ENCODE data around the gene COX5B. TPM values are rescaled to one million over a fixed set of nuclear protein-coding genes. Genes with fewer than 3 reads are reported as not detected.

COX5B gene
- total RNA-seq, 1 experiment from 2014 or later = 298 TPM

DNA sequence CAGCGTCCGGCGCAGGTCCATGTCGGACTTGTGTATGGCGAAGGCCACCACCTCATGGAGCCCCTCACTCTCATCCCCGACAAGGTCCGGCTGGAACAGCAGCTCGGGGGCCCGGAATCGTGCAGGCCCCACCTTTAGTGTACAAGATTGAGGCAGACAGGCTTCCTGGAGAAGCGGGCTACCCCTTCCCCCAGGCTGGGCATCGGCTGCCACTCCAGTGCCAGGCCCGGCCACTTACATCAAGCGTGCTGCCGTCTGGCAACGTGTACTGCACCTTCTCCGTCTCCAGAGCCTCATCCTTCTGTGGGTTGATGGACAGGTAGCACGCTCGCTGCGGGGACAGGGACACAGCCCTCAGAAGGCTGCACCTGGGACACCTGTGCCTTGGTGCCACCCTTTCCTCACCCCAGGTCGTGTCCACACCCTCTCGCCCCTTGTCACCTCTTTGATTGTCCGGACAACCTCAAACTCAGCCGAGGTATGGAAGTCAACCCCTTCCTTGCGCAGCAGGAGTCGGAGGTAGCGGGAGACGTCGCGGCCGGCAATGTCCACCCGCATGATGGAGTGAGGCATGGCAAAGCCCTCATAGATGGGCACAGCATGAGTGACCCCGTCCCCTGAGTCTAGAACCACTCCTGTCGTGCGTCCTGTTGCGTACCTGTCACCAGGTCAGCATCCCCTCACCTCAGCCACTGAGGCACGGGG, 12.3 kb downstream of the COX5B start:
- in situ Hi-C loops (cut with HindIII; ENCODE audit: low pct_unique_long_range_greater_than_20kb, low sequenced_read_pairs) = no loop called here
- DNase-seq (ENCODE audit: low read depth, low spot score) (no peak), ATAC-seq (no peak)
- intact Hi-C loops (cut with micrococcal nuclease; ENCODE audit: unreplicated experiment) = no loop called here
- ChIA-PET CTCF (no interaction called here), POLR2A (no interaction called here)
- no peak overlapping the region for H3K4me3 ChIP-seq (ENCODE audit: low read depth in 2 of 2, low read length in 2 of 2)
- H3K4me1 ChIP-seq (ENCODE audit: control insufficient read depth, insufficient read depth, low read length) = peaks cover 10% of the 10 kb centered on the region
- peaks cover 4% of the 10 kb centered on the region; the same call in 1 of the 2 replicates for H3K9me3 ChIP-seq (ENCODE audit: control insufficient read depth, insufficient read depth, low read depth, low read length)
- no peak overlapping the region for H3K27ac ChIP-seq (ENCODE audit: low read length)
- TF ChIP-seq, protein P1, sequence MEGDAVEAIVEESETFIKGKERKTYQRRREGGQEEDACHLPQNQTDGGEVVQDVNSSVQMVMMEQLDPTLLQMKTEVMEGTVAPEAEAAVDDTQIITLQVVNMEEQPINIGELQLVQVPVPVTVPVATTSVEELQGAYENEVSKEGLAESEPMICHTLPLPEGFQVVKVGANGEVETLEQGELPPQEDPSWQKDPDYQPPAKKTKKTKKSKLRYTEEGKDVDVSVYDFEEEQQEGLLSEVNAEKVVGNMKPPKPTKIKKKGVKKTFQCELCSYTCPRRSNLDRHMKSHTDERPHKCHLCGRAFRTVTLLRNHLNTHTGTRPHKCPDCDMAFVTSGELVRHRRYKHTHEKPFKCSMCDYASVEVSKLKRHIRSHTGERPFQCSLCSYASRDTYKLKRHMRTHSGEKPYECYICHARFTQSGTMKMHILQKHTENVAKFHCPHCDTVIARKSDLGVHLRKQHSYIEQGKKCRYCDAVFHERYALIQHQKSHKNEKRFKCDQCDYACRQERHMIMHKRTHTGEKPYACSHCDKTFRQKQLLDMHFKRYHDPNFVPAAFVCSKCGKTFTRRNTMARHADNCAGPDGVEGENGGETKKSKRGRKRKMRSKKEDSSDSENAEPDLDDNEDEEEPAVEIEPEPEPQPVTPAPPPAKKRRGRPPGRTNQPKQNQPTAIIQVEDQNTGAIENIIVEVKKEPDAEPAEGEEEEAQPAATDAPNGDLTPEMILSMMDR (IDR thresholded peaks at IDR 0.05) = no peak
- TF ChIP-seq SIN3A (IDR thresholded peaks at IDR 0.05; ENCODE audit: borderline replicate concordance, insufficient read depth, low read depth, low read length) (no peak), POLR2AphosphoS5 (IDR thresholded peaks at IDR 0.05; ENCODE audit: low read depth, low read length) (no peak), TCF7L2 (IDR thresholded peaks at IDR 0.05; ENCODE audit: low read depth, low read length) (no peak)
- TF ChIP-seq, protein P2, sequence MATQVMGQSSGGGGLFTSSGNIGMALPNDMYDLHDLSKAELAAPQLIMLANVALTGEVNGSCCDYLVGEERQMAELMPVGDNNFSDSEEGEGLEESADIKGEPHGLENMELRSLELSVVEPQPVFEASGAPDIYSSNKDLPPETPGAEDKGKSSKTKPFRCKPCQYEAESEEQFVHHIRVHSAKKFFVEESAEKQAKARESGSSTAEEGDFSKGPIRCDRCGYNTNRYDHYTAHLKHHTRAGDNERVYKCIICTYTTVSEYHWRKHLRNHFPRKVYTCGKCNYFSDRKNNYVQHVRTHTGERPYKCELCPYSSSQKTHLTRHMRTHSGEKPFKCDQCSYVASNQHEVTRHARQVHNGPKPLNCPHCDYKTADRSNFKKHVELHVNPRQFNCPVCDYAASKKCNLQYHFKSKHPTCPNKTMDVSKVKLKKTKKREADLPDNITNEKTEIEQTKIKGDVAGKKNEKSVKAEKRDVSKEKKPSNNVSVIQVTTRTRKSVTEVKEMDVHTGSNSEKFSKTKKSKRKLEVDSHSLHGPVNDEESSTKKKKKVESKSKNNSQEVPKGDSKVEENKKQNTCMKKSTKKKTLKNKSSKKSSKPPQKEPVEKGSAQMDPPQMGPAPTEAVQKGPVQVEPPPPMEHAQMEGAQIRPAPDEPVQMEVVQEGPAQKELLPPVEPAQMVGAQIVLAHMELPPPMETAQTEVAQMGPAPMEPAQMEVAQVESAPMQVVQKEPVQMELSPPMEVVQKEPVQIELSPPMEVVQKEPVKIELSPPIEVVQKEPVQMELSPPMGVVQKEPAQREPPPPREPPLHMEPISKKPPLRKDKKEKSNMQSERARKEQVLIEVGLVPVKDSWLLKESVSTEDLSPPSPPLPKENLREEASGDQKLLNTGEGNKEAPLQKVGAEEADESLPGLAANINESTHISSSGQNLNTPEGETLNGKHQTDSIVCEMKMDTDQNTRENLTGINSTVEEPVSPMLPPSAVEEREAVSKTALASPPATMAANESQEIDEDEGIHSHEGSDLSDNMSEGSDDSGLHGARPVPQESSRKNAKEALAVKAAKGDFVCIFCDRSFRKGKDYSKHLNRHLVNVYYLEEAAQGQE (IDR thresholded peaks at IDR 0.05; ENCODE audit: insufficient read depth in 1 of 2, low read depth in 2 of 2, low read length in 1 of 2) = no peak
- H3K36me3 ChIP-seq (ENCODE audit: control insufficient read depth, insufficient read depth, low read length) = no peaks in the 10 kb centered on the region; the same call in 1 of the 2 replicates
- BruUV-seq (replicated peaks) = no TSS peak
- no peaks in the 10 kb centered on the region for H3K27me3 ChIP-seq (ENCODE audit: control insufficient read depth, insufficient read depth, low read length)

DNA sequence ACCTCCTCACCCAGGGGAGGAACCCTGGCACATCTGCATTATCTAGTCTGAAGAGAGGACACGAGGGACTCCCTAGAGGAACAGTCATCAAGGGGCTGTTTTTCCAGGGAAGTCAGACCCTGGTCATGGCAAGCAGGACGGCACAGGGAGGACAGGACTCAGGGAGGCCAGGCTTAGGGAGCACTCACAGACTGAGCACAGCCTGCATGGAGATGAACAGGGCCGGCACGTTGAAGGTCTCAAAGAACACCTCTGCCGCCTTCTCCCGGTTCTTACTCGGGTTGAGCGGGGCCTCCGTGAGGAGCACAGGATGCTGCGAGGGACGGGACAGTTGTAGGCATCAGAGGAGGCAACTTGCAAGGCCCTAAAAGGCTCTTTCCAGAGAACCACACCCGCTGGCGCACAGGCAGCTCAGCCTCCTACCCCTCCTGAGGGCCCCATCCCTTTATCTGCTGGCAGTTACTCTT, 12.9 kb downstream of the COX5B start:
- H3K4me1 ChIP-seq (ENCODE audit: control insufficient read depth, insufficient read depth, low read length) = peaks cover 10% of the 10 kb centered on the region
- ATAC-seq = no peak
- TF ChIP-seq POLR2AphosphoS5 (IDR thresholded peaks at IDR 0.05; ENCODE audit: low read depth, low read length) (no peak), SIN3A (IDR thresholded peaks at IDR 0.05; ENCODE audit: borderline replicate concordance, insufficient read depth, low read depth, low read length) (no peak), TCF7L2 (IDR thresholded peaks at IDR 0.05; ENCODE audit: low read depth, low read length) (no peak)
- TF ChIP-seq, protein P1 (IDR thresholded peaks at IDR 0.05) = no peak
- TF ChIP-seq, protein P2 (IDR thresholded peaks at IDR 0.05; ENCODE audit: insufficient read depth in 1 of 2, low read depth in 2 of 2, low read length in 1 of 2) = no peak
- intact Hi-C loops (cut with micrococcal nuclease; ENCODE audit: unreplicated experiment) = no loop called here
- ChIA-PET POLR2A (no interaction called here), CTCF (no interaction called here)
- H3K4me3 ChIP-seq (ENCODE audit: low read depth in 2 of 2, low read length in 2 of 2) = no peak overlapping the region
- H3K27ac ChIP-seq (ENCODE audit: low read length) = no peak overlapping the region
- BruUV-seq (replicated peaks) = no TSS peak
- no peak for DNase-seq (ENCODE audit: low read depth, low spot score)
- in situ Hi-C loops (cut with HindIII; ENCODE audit: low pct_unique_long_range_greater_than_20kb, low sequenced_read_pairs) = no loop called here
- no peaks in the 10 kb centered on the region for H3K27me3 ChIP-seq (ENCODE audit: control insufficient read depth, insufficient read depth, low read length)
- H3K36me3 ChIP-seq (ENCODE audit: control insufficient read depth, insufficient read depth, low read length) = no peaks in the 10 kb centered on the region; the same call in 1 of the 2 replicates
- peaks cover 4% of the 10 kb centered on the region; the same call in 1 of the 2 replicates for H3K9me3 ChIP-seq (ENCODE audit: control insufficient read depth, insufficient read depth, low read depth, low read length)

All from Panc1 (cell line).